GM12878 (cell line): ENCODE measurements around the gene BTNL9.

ENCODE experiments used
- HCFC1 ChIP-seq: fragments of 150-350 bp; IDR thresholded peaks from 2 replicates; pipeline ENCODE4 v1.6.1; 2014; ENCODE audit warnings: low read length
- POLR2A ChIP-seq: IDR thresholded peaks from 2 replicates; pipeline ENCODE4 v1.6.1; 2011; ENCODE audit warnings: low read depth, mild to moderate bottlenecking, low read length

DNA sequence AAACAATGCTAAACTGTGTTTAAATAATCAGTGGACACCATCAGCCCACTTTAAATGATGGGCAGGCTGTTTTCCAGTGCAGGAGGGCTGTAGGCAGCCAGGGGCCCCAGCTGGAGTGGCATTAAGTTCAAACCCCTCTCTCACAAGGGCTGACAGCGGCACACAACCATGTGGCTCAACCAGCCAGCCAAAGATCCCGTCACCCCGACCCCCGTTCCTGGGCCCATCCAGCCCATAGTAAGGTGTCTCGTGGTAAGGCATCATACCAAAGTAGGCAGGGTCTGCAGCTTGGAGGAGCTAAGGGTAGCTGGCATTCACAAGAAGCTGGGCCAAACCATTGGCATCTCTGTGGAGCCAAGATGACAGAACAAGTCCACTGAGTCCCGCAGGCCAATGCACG lies 24.9 kb downstream of the BTNL9 start:
- TF ChIP-seq POLR2A = no peak
- no peak for TF ChIP-seq HCFC1
